Caco-2 (cell line): Measurements from ENCODE around the gene OTUB1. TPM values are rescaled to one million over a fixed set of nuclear protein-coding genes. Genes with fewer than 3 reads are reported as not detected.

ENCODE experiments used
- BruUV-seq: library from RNA; stranded (reverse); fragments of 400-500 nt; replicated peaks from 2 replicates; lab custom pipeline; 2021; lab: Mats Ljungman, UMichigan
- CTCF ChIA-PET: fragments of 300-600 bp; sonication (Branson Sonifier 250); formaldehyde crosslinking; loops from one replicate; lab custom pipeline; 2022; ENCODE audit warnings: antibody characterized with exemption; lab: Charles Lee
- POLR2A ChIA-PET: fragments of 300-600 bp; sonication (Branson Sonifier 250); formaldehyde crosslinking; loops from one replicate; lab custom pipeline; 2022; ENCODE audit warnings: antibody characterized with exemption; lab: Charles Lee
- DNase-seq, 2 experiments: peaks; one replicate each; pipeline versions ENCODE4 v3.0.0 to v3.0.0-alpha.2; 2020 to 2022
- H3K27me3 ChIP-seq: replicated peaks from 2 replicates; pipeline ENCODE4 v1.6.0; 2011; ENCODE audit warnings: low read length; ENCODE audit not compliant: control insufficient read depth, insufficient read depth
- H3K36me3 ChIP-seq: 2 replicates; pipeline ENCODE4 v1.5.1; 2011; ENCODE audit warnings: low read length; ENCODE audit not compliant: control insufficient read depth, insufficient read depth
- H3K4me1 ChIP-seq: fragments of 250-450 bp; sonication (Bioruptor Pico); 2 replicates; pipeline ENCODE4 v1.5.1; 2020; ENCODE audit warnings: mild to moderate bottlenecking
- H3K4me3 ChIP-seq: 2 replicates; pipeline ENCODE4 v1.5.1; 2011; ENCODE audit warnings: low read depth, mild to moderate bottlenecking, control low read depth, low read length
- H3K9me3 ChIP-seq: fragments of 250-450 bp; sonication (Bioruptor Pico); 2 replicates; pipeline ENCODE4 v1.5.1; 2020; ENCODE audit warnings: mild to moderate bottlenecking, moderate library complexity
- H3K27ac Mint-ChIP-seq: one replicate; pipeline ENCODE4 v1.8.0; 2022; ENCODE audit warnings: mixed read lengths; ENCODE audit not compliant: unreplicated experiment
- H3K27me3 Mint-ChIP-seq: one replicate; pipeline ENCODE4 v1.8.0; 2022; ENCODE audit warnings: mixed read lengths; ENCODE audit not compliant: insufficient read depth, unreplicated experiment
- H3K36me3 Mint-ChIP-seq: one replicate; pipeline ENCODE4 v1.8.0; 2022; ENCODE audit warnings: mild to moderate bottlenecking, mixed read lengths; ENCODE audit not compliant: insufficient read depth, unreplicated experiment
- H3K4me1 Mint-ChIP-seq: one replicate; pipeline ENCODE4 v1.8.0; 2022; ENCODE audit warnings: low read depth, mixed read lengths; ENCODE audit not compliant: unreplicated experiment
- H3K4me3 Mint-ChIP-seq: one replicate; pipeline ENCODE4 v1.8.0; 2022; ENCODE audit warnings: mild to moderate bottlenecking, moderate library complexity, mixed read lengths; ENCODE audit not compliant: unreplicated experiment
- H3K9me3 Mint-ChIP-seq: one replicate; pipeline ENCODE4 v1.8.0; 2022; ENCODE audit warnings: mixed read lengths; ENCODE audit not compliant: unreplicated experiment
- intact Hi-C: fragments of 100-400 bp; cut with micrococcal nuclease; formaldehyde crosslinking; loops from one replicate; pipeline ENCODE4 v1.10.0; 2022; ENCODE audit not compliant: unreplicated experiment
- total RNA-seq: library from RNA; stranded (reverse); gene quantifications from 2 replicates; pipeline ENCODE4 v1.2.3, GENCODE V29; 2022
- TF ChIP-seq, protein P1 (sequence below), 2 experiments: fragments of 200-600 bp in 1 of 2; IDR thresholded peaks; 1 replicate in 1 of 2; 2 replicates in 1 of 2; pipeline versions ENCODE4 v1.5.1 to v1.8.0; 2011 to 2022; ENCODE audit warnings: antibody characterized with exemption in 1 of 2, control low read depth in 1 of 2, inconsistent platforms in 1 of 2, low read depth in 1 of 2, low read length in 1 of 2, mild to moderate bottlenecking in 1 of 2, moderate library complexity in 1 of 2; ENCODE audit not compliant: insufficient read depth in 1 of 2, severe bottlenecking in 1 of 2, unreplicated experiment in 1 of 2

OTUB1 gene
- total RNA-seq, 1 experiment from 2014 or later, result 152 TPM

DNA sequence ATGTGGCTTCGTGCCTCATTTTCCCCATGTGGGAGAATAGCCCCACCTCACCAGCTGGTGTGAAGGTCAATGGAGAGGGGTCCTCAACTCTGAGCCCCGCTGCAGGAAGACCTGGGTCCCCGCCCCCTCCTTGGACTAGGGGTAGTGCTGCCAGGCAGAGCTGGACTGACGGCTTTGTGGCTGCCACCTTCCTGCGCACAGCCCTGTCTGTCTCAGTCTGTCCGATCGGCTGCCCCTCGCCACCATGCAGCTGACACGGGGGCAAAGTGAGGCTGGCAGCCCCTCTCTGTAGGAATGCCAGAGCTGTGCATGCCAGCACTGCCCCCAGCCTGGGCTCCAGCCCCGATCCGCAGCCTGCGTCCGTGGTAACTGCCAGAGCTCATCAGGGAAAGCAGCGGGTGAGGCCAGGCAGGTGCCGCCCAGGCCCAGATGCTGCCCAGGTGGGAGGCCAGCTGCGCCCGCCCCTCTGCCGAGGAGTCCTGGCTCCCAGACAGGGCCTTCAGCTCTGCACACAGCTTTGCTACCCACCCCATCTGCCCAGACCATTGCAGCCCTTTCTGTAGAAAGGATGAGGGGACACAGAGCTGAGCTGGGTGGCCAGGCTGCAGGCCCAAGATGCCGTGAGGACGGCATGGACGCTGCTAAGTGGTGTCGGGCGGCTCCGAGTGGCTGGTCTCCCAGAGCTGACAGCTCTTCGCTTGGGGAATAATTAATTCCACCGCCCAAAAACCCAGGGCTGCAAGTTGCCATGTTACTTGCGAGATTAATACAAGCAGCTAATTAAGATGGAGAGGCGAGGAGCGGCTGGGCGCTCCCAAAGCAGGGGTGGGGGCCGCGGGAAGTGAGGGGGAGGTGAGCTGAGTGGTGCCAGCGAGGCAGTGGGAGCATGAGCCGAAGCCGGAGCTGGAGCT is 30.0 kb downstream of the OTUB1 start:
- intact Hi-C loops, result no loop called here
- ChIA-PET CTCF (no interaction called here), POLR2A (no interaction called here)
- Histone ChIP-seq H3K36me3 (no peaks in the 10 kb centered on the region), H3K4me1 (no peaks in the 10 kb centered on the region), H3K4me3 (no peak overlapping the region), H3K27me3 (no peaks in the 10 kb centered on the region), H3K9me3 (no peaks in the 10 kb centered on the region)
- Mint-ChIP-seq H3K27ac (no peak overlapping the region), H3K36me3 (peaks cover 13% of the 10 kb centered on the region), H3K9me3 (no peaks in the 10 kb centered on the region), H3K27me3 (no peaks in the 10 kb centered on the region), H3K4me3 (no peak overlapping the region), H3K4me1 (no peaks in the 10 kb centered on the region)
- TF ChIP-seq, protein P1, sequence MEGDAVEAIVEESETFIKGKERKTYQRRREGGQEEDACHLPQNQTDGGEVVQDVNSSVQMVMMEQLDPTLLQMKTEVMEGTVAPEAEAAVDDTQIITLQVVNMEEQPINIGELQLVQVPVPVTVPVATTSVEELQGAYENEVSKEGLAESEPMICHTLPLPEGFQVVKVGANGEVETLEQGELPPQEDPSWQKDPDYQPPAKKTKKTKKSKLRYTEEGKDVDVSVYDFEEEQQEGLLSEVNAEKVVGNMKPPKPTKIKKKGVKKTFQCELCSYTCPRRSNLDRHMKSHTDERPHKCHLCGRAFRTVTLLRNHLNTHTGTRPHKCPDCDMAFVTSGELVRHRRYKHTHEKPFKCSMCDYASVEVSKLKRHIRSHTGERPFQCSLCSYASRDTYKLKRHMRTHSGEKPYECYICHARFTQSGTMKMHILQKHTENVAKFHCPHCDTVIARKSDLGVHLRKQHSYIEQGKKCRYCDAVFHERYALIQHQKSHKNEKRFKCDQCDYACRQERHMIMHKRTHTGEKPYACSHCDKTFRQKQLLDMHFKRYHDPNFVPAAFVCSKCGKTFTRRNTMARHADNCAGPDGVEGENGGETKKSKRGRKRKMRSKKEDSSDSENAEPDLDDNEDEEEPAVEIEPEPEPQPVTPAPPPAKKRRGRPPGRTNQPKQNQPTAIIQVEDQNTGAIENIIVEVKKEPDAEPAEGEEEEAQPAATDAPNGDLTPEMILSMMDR (IDR thresholded peaks at IDR 0.05; ENCODE audit: insufficient read depth in 1 of 2, low read depth in 1 of 2, low read length in 1 of 2, severe bottlenecking in 1 of 2, unreplicated experiment in 1 of 2), result no peak
- no peak for DNase-seq
- no TSS peak for BruUV-seq

DNA sequence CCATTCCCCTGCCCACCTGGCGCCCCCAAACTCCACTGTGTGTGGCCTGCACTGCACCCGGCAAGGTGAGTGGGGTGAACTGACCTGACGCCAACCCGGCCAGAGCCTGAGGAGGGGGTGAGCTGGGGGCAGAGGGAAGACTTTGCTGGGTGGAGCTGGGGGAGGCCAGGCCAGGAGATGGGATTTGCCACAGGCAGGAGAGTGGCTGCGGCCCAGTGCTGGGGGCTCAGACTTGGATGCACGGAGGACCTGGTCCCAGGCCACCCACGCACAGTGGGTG is 31.6 kb downstream of the OTUB1 start:
- TF ChIP-seq, protein P1 (IDR thresholded peaks at IDR 0.05; ENCODE audit: insufficient read depth in 1 of 2, low read depth in 1 of 2, low read length in 1 of 2, severe bottlenecking in 1 of 2, unreplicated experiment in 1 of 2), result no peak
- CTCF ChIA-PET, result no interaction called here
- intact Hi-C loops, result no loop called here
- peaks cover 7% of the 10 kb centered on the region for H3K36me3 Mint-ChIP-seq
- Histone ChIP-seq H3K36me3 (no peaks in the 10 kb centered on the region), H3K4me3 (no peak overlapping the region), H3K27me3 (no peaks in the 10 kb centered on the region), H3K9me3 (no peaks in the 10 kb centered on the region), H3K4me1 (no peaks in the 10 kb centered on the region)
- H3K9me3 Mint-ChIP-seq, result no peaks in the 10 kb centered on the region
- no peak overlapping the region for H3K4me3 Mint-ChIP-seq
- H3K4me1 Mint-ChIP-seq, result no peaks in the 10 kb centered on the region
- POLR2A ChIA-PET, result no interaction called here
- no TSS peak for BruUV-seq
- no peaks in the 10 kb centered on the region for H3K27me3 Mint-ChIP-seq
- H3K27ac Mint-ChIP-seq, result no peak overlapping the region
- no peak for DNase-seq

- no peaks in the 10 kb centered on the region for H3K4me1 ChIP-seq
- no TSS peak for BruUV-seq
- no peaks in the 10 kb centered on the region for H3K9me3 Mint-ChIP-seq
- DNase-seq, result no peak
- no peaks in the 10 kb centered on the region for H3K36me3 ChIP-seq
- H3K27me3 ChIP-seq, result no peaks in the 10 kb centered on the region
- no peak overlapping the region for H3K4me3 Mint-ChIP-seq
- ChIA-PET CTCF (no interaction called here), POLR2A (no interaction called here)
- no peaks in the 10 kb centered on the region for H3K9me3 ChIP-seq
- no peak overlapping the region for H3K27ac Mint-ChIP-seq
- TF ChIP-seq, protein P1 (IDR thresholded peaks at IDR 0.05; ENCODE audit: insufficient read depth in 1 of 2, low read depth in 1 of 2, low read length in 1 of 2, severe bottlenecking in 1 of 2, unreplicated experiment in 1 of 2), result no peak
- no peak overlapping the region for H3K4me3 ChIP-seq
- no peaks in the 10 kb centered on the region for H3K4me1 Mint-ChIP-seq
- H3K36me3 Mint-ChIP-seq, result peaks cover 7% of the 10 kb centered on the region
- H3K27me3 Mint-ChIP-seq, result no peaks in the 10 kb centered on the region
- intact Hi-C loops, result no loop called here
Observed at GRCh38 chr11:64018310-64018709, 32.1 kb downstream of the OTUB1 start.
